PFSK-1 (cell line): Measurements from ENCODE around the gene CLBA1.

ENCODE experiments used
- POLR2AphosphoS5 ChIP-seq: IDR thresholded peaks from 2 replicates; pipeline ENCODE4 v1.6.1; 2012; ENCODE audit warnings: low read depth, mild to moderate bottlenecking, control low read depth, low read length, moderate library complexity
- SIN3A ChIP-seq: IDR thresholded peaks from 2 replicates; pipeline ENCODE4 v1.6.1; 2012; ENCODE audit warnings: mild to moderate bottlenecking, low read length, moderate library complexity, borderline replicate concordance; ENCODE audit not compliant: insufficient read depth
- TAF1 ChIP-seq: IDR thresholded peaks from 2 replicates; pipeline ENCODE4 v1.6.1; 2012; ENCODE audit warnings: low read length, control low read depth, borderline replicate concordance; ENCODE audit not compliant: insufficient read depth

- TF ChIP-seq TAF1 (no peak), SIN3A (no peak), POLR2AphosphoS5 (no peak)
Measured at GRCh38 chr14:104936361-104937155, 49.0 kb upstream of the CLBA1 start.
